Fibroblast of skin of back (primary cell): Measurements from ENCODE around the gene TFB1M.
A peak's percentile ranks its signal among the peaks of the same experiment; 100 is the strongest.

Experiments used
- DNase-seq: peaks from one replicate; pipeline ENCODE4 v3.0.0-alpha.2; 2013

TFB1M gene

GRCh38 chr6:155297669-155298068 lies 16.6 kb downstream of the TFB1M start:
- DNase-seq = no peak

GRCh38 chr6:155292711-155293110 lies 21.6 kb downstream of the TFB1M start:
- no peak for DNase-seq

GRCh38 chr6:155291291-155291690 lies 23.0 kb downstream of the TFB1M start:
- no peak for DNase-seq

- DNase-seq = no peak
Measured at GRCh38 chr6:155290491-155290890, 23.8 kb downstream of the TFB1M start.

GRCh38 chr6:155287762-155288161 lies 26.5 kb downstream of the TFB1M start:
- no peak for DNase-seq

GRCh38 chr6:155284775-155285174 lies 29.5 kb downstream of the TFB1M start:
- no peak for DNase-seq

- no peak for DNase-seq
Measured at GRCh38 chr6:155278319-155279049, 35.8 kb downstream of the TFB1M start.

GRCh38 chr6:155276638-155277037 lies 37.6 kb downstream of the TFB1M start:
- no peak for DNase-seq

- DNase-seq = no peak
Measured at GRCh38 chr6:155275808-155276480, 38.3 kb downstream of the TFB1M start.

- DNase-seq = peak; percentile 52
Measured at GRCh38 chr6:155274533-155274932, 39.8 kb downstream of the TFB1M start.

GRCh38 chr6:155274106-155274505 lies 40.2 kb downstream of the TFB1M start:
- DNase-seq = peak; percentile 60

GRCh38 chr6:155273431-155273830 lies 40.9 kb downstream of the TFB1M start:
- DNase-seq = peak; percentile 94

- no peak for DNase-seq
Measured at GRCh38 chr6:155272353-155273232, 41.7 kb downstream of the TFB1M start.

GRCh38 chr6:155271145-155271544 lies 43.1 kb downstream of the TFB1M start:
- no peak for DNase-seq

GRCh38 chr6:155270561-155271091 lies 43.7 kb downstream of the TFB1M start:
- no peak for DNase-seq

- no peak for DNase-seq
Measured at GRCh38 chr6:155269765-155270164, 44.5 kb downstream of the TFB1M start.

GRCh38 chr6:155268088-155268867 lies 46.0 kb downstream of the TFB1M start:
- DNase-seq = peak; percentile 49

- no peak for DNase-seq
Measured at GRCh38 chr6:155267411-155267810, 46.9 kb downstream of the TFB1M start.

- no peak for DNase-seq
Measured at GRCh38 chr6:155265843-155266535, 48.3 kb downstream of the TFB1M start.

- peak; percentile 59 for DNase-seq
Measured at GRCh38 chr6:155264693-155265320, 49.5 kb downstream of the TFB1M start.
